H1 (cell line): ENCODE data around the gene C1QA. TPM values are rescaled to one million over a fixed set of nuclear protein-coding genes. Genes with fewer than 3 reads are reported as not detected.
A peak's percentile ranks its signal among the peaks of the same experiment; 100 is the strongest.

Experiments
- CTCF ChIA-PET: fragments of 300-600 bp; sonication (Branson Sonifier 250); formaldehyde crosslinking; loops from one replicate; lab custom pipeline; 2021; ENCODE audit not compliant: partially characterized antibody; lab: Charles Lee
- POLR2A ChIA-PET: fragments of 300-600 bp; sonication (Branson Sonifier 250); formaldehyde crosslinking; loops from one replicate; lab custom pipeline; 2021; ENCODE audit warnings: inconsistent platforms; ENCODE audit not compliant: partially characterized antibody; lab: Charles Lee
- DNase-seq, 2 experiments: peaks; one replicate each; pipeline versions ENCODE4 v3.0.0 to v3.0.0-alpha.2; 2010 to 2022; ENCODE audit warnings: low spot score in 2 of 2, low read depth in 1 of 2, mixed read lengths in 1 of 2
- FAIRE-seq: peaks from 2 replicates; lab custom pipeline; 2011; peaks lifted over from hg19 to GRCh38; lab: Jason Lieb, UNC
- H2AFZ ChIP-seq: 2 replicates; pipeline ENCODE4 v1.8.1; 2012; ENCODE audit warnings: low read length, inconsistent platforms
- H2AK5ac ChIP-seq: 2 replicates; pipeline ENCODE4 v1.6.1; 2013; ENCODE audit warnings: low read depth, low read length
- H2BK120ac ChIP-seq: replicated peaks from 2 replicates; pipeline ENCODE3; 2013; ENCODE audit warnings: low read depth, low read length, inconsistent platforms
- H2BK12ac ChIP-seq: 2 replicates; pipeline ENCODE4 v1.6.1; 2013; ENCODE audit warnings: low read depth, low read length
- H2BK15ac ChIP-seq: 2 replicates; pipeline ENCODE4 v1.6.1; 2013; ENCODE audit warnings: low read length
- H2BK20ac ChIP-seq: 2 replicates; pipeline ENCODE4 v1.6.1; 2013; ENCODE audit warnings: low read length
- H2BK5ac ChIP-seq: 2 replicates; pipeline ENCODE4 v1.6.1; 2013; ENCODE audit warnings: low read depth, low read length
- H3K14ac ChIP-seq: 2 replicates; pipeline ENCODE4 v1.6.1; 2013; ENCODE audit warnings: inconsistent platforms; ENCODE audit not compliant: insufficient read length
- H3K18ac ChIP-seq: 2 replicates; pipeline ENCODE4 v1.6.1; 2013; ENCODE audit warnings: low read length; ENCODE audit errors: extremely low read depth
- H3K23ac ChIP-seq: 2 replicates; pipeline ENCODE4 v1.6.1; 2013; ENCODE audit warnings: inconsistent platforms; ENCODE audit not compliant: insufficient read length
- H3K23me2 ChIP-seq: 2 replicates; pipeline ENCODE4 v1.6.1; 2013; ENCODE audit warnings: low read depth, low read length
- H3K27ac ChIP-seq: 2 replicates; pipeline ENCODE4 v1.6.1; 2011; ENCODE audit warnings: low read depth, low read length, inconsistent platforms
- H3K27me3 ChIP-seq, 4 experiments: replicated peaks in 1 of 4; 1 replicate in 1 of 4; 2 replicates in 3 of 4; pipeline versions ENCODE4 v1.6.1 to v1.8.1; 2011 to 2013; ENCODE audit warnings: low read length in 3 of 4, mild to moderate bottlenecking in 3 of 4, inconsistent platforms in 2 of 4, mixed read lengths in 2 of 4, moderate library complexity in 1 of 4; ENCODE audit not compliant: control insufficient read depth in 3 of 4, insufficient read depth in 3 of 4; ENCODE audit errors: extremely low read depth in 1 of 4
- H3K36me3 ChIP-seq, 4 experiments: 2 replicates each; pipeline versions ENCODE4 v1.6.1 to v1.8.1; 2011 to 2013; ENCODE audit warnings: mild to moderate bottlenecking in 4 of 4, low read length in 3 of 4, moderate library complexity in 2 of 4, control low read depth in 1 of 4, inconsistent platforms in 1 of 4; ENCODE audit not compliant: insufficient read depth in 4 of 4, control insufficient read depth in 2 of 4
- H3K4ac ChIP-seq: replicated peaks from 2 replicates; pipeline ENCODE3; 2013; ENCODE audit warnings: low read length, low read depth, mixed read lengths, inconsistent platforms; ENCODE audit not compliant: insufficient read length
- H3K4me1 ChIP-seq, 4 experiments: replicated peaks in 1 of 4; 1 replicate in 1 of 4; 2 replicates in 3 of 4; pipeline versions ENCODE4 v1.6.1 to v1.8.1; 2011 to 2013; ENCODE audit warnings: low read length in 3 of 4, inconsistent platforms in 2 of 4, mixed read lengths in 1 of 4; ENCODE audit not compliant: insufficient read depth in 4 of 4, control insufficient read depth in 3 of 4
- H3K4me2 ChIP-seq, 2 experiments: 2 replicates each; pipeline versions ENCODE4 v1.6.1 to v1.8.1; 2011 to 2013; ENCODE audit warnings: low read depth in 2 of 2, low read length in 2 of 2, control low read depth in 1 of 2, inconsistent platforms in 1 of 2, mild to moderate bottlenecking in 1 of 2; ENCODE audit not compliant: insufficient read depth in 1 of 2
- H3K4me3 ChIP-seq, 4 experiments: fragments of 200-600, 300-600 bp in 1 of 4; sonication (generic), shearing (Covaris generic), sonication (Bioruptor Twin) in 1 of 4; 2 replicates each; pipeline versions ENCODE4 v1.5.1 to v1.8.1; 2011 to 2016; ENCODE audit warnings: low read length in 4 of 4, low read depth in 3 of 4, control low read depth in 2 of 4, inconsistent platforms in 2 of 4, mild to moderate bottlenecking in 2 of 4, mixed read lengths in 1 of 4, moderate library complexity in 1 of 4; ENCODE audit not compliant: insufficient read depth in 2 of 4; ENCODE audit errors: extremely low read depth in 1 of 4
- H3K56ac ChIP-seq: replicated peaks from 2 replicates; pipeline ENCODE3; 2013; ENCODE audit warnings: low read depth, mild to moderate bottlenecking, mixed read lengths, low read length, inconsistent platforms; ENCODE audit not compliant: insufficient read length
- H3K79me1 ChIP-seq: 2 replicates; pipeline ENCODE4 v1.6.1; 2013; ENCODE audit warnings: low read depth, low read length, control low read depth
- H3K79me2 ChIP-seq, 2 experiments: 2 replicates each; pipeline versions ENCODE4 v1.6.1 to v1.8.1; 2012 to 2013; ENCODE audit warnings: low read length in 2 of 2, mild to moderate bottlenecking in 2 of 2, inconsistent platforms in 1 of 2; ENCODE audit not compliant: insufficient read depth in 2 of 2, control insufficient read depth in 1 of 2
- H3K9ac ChIP-seq, 4 experiments: replicated peaks in 1 of 4; 1 replicate in 1 of 4; 2 replicates in 3 of 4; pipeline versions ENCODE4 v1.6.1 to v1.8.1; 2011 to 2013; ENCODE audit warnings: low read depth in 3 of 4, low read length in 3 of 4, control low read depth in 2 of 4, mild to moderate bottlenecking in 2 of 4, moderate library complexity in 2 of 4, inconsistent platforms in 1 of 4; ENCODE audit errors: extremely low read depth in 1 of 4
- H3K9me3 ChIP-seq, 2 experiments: 2 replicates each; pipeline versions ENCODE4 v1.6.1 to v1.8.1; 2012 to 2013; ENCODE audit warnings: mild to moderate bottlenecking in 2 of 2, moderate library complexity in 2 of 2, control low read depth in 1 of 2, inconsistent platforms in 1 of 2, low read depth in 1 of 2, low read length in 1 of 2, mixed read lengths in 1 of 2; ENCODE audit not compliant: insufficient read depth in 2 of 2
- H4K20me1 ChIP-seq, 2 experiments: replicated peaks in 1 of 2; 2 replicates each; pipeline versions ENCODE3 to v1.8.1; 2011 to 2013; ENCODE audit warnings: inconsistent platforms in 2 of 2, low read length in 2 of 2, mild to moderate bottlenecking in 1 of 2; ENCODE audit not compliant: insufficient read depth in 2 of 2, control insufficient read depth in 1 of 2
- H4K5ac ChIP-seq: 2 replicates; pipeline ENCODE4 v1.6.1; 2013; ENCODE audit warnings: low read length, low read depth, mixed read lengths, inconsistent platforms; ENCODE audit not compliant: insufficient read length
- H4K8ac ChIP-seq: 2 replicates; pipeline ENCODE4 v1.8.0; 2013; ENCODE audit warnings: mild to moderate bottlenecking, moderate library complexity, low read length, inconsistent platforms; ENCODE audit not compliant: insufficient read depth; ENCODE audit errors: extremely low read depth
- H4K91ac ChIP-seq: replicated peaks from 2 replicates; pipeline ENCODE3; 2013; ENCODE audit warnings: low read length, mixed read lengths, inconsistent platforms; ENCODE audit not compliant: insufficient read length
- ASH2L ChIP-seq: fragments of 200-600, 300-600 bp; sonication (generic); IDR thresholded peaks from one replicate; pipeline ENCODE4 v1.7.1; 2017; ENCODE audit warnings: low read length
- CHD1 ChIP-seq: IDR thresholded peaks from 2 replicates; pipeline ENCODE4 v1.6.1; 2012; ENCODE audit warnings: low read depth, low read length, improper control_type of control experiment
- CHD2 ChIP-seq: IDR thresholded peaks from 2 replicates; pipeline ENCODE4 v1.6.1; 2012; ENCODE audit warnings: low read length, improper control_type of control experiment
- CTCF ChIP-seq, 3 experiments: IDR thresholded peaks; 1 replicate in 2 of 3; 2 replicates in 1 of 3; pipeline versions ENCODE4 v1.5.1 to v1.6.1; 2011; ENCODE audit warnings: low read length in 3 of 3, mild to moderate bottlenecking in 3 of 3, inconsistent platforms in 2 of 3, low read depth in 1 of 3, moderate library complexity in 1 of 3; ENCODE audit not compliant: insufficient read depth in 1 of 3; ENCODE audit errors: control extremely low read depth in 1 of 3
- EZH2 ChIP-seq: fragments of 200-600 bp; sonication (generic); IDR thresholded peaks from 2 replicates; pipeline ENCODE4 v1.7.1; 2012; ENCODE audit warnings: low read depth, mild to moderate bottlenecking, moderate library complexity, low read length, inconsistent platforms; ENCODE audit not compliant: severe bottlenecking
- RAD21 ChIP-seq, 2 experiments: IDR thresholded peaks in 1 of 2; conservative IDR thresholded peaks in 1 of 2; 2 replicates each; pipeline ENCODE4 v1.6.1; 2011; ENCODE audit warnings: low read depth in 2 of 2, low read length in 2 of 2, improper control_type of control experiment in 1 of 2, inconsistent platforms in 1 of 2, mild to moderate bottlenecking in 1 of 2, moderate library complexity in 1 of 2
- SUZ12 ChIP-seq: fragments of 200-600 bp; sonication (generic); IDR thresholded peaks from 2 replicates; pipeline ENCODE4 v1.6.1; 2012; ENCODE audit warnings: mild to moderate bottlenecking, inconsistent platforms, low read length, moderate library complexity, mixed read lengths
- YY1 ChIP-seq: IDR thresholded peaks from 2 replicates; pipeline ENCODE4 v1.6.1; 2011; ENCODE audit warnings: low read depth, mild to moderate bottlenecking, low read length
- WGBS, 2 experiments: shearing (Covaris generic) in 1 of 2; methylation state at CpG; one replicate each; pipeline versions ENCODE4 v1.1.6 to v1.1.7; 2013 to 2015; ENCODE audit warnings: low lambda C conversion rate in 2 of 2, mixed read lengths in 2 of 2, inconsistent platforms in 1 of 2, low coverage in 1 of 2, missing lambda C conversion rate in 1 of 2; ENCODE audit not compliant: insufficient replicate concordance in 2 of 2, insufficient coverage in 1 of 2, insufficient read length in 1 of 2; ENCODE audit errors: extremely low coverage in 1 of 2, missing lambda C conversion rate in 1 of 2; 5-methylcytosine and 5-hydroxymethylcytosine counted together
- polyA plus RNA-seq, 7 experiments: library from polyadenylated mRNA; depleted of rRNA in 3 of 7; stranded (reverse) in 5 of 7; unstranded in 2 of 7; fragments of >200 nt in 5 of 7; fragments of 200-250 nt in 2 of 7; gene quantifications; 1 replicate in 5 of 7; 2 replicates in 1 of 7; 4 replicates in 1 of 7; pipeline versions ENCODE4 v1.2.1 to v1.2.3, GENCODE V29; 2011 to 2013; ENCODE audit warnings: missing spikeins in 2 of 7, mixed read lengths in 2 of 7
- total RNA-seq: library from RNA; stranded (reverse); fragmentation: NEBNext Ultra II Directional; extraction: Animal tissue kit (Norgen Biotek cat#: 25700); gene quantifications from 2 replicates; pipeline ENCODE4 v1.2.1, GENCODE V29; 2021

The C1QA gene
- total and polyA plus RNA-seq, 2 of the 8 experiments (the other 6 are each of a cell fraction or from before 2014, with no cell fraction given), result not detected

DNA sequence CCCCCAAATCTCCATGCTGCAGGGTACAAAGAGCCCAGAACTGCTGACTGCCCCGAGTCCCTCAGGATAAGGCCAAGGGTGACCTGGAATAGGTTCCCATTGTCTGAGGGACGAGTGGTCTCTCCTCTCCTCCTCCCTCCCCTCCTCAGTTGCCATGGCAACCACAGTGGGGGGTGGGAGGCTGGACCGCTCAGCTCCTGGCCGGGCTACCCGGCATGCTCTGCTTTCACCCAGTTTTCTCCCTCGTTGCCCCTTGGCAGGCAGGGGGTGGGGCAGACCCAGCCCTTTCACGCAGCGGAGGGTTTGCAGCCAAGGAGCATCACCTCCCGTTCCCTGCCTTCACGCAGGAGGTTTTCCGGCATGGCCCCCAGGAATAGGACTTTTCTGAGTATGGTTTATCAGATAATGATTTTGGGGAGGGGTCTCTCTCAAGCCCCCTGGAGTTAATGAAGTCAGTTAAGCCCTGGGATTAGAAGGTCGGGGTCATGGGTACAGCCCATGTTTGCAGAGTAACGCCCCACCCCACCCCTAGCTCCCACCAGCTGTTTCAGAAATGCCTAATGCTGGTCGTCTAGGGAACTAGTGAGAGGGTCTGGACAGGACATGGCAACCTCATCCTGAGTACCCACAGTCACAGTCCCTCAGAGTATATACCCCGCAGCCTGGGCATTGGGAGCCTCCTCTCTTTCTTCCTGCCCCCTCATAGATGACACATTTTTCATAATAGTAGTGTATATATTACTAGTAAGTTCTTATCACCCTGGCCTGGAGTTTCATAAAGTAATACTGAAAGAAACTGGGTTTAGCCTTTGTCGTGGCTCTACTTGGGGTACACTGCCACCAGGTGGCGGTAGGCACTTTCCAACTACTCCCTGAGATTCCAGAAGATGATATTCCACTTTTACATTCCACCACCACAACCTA is 37.3 kb downstream of the C1QA start:
- POLR2A ChIA-PET, result interaction anchor here (1.1 kb wide), 2 partner anchors 38 to 530 kb away, joined by 3 read pairs; no protein-coding TSS in a partner anchor
- peak; percentile 81 for TF ChIP-seq RAD21 (IDR thresholded peaks at IDR 0.05 in 1 of 2, conservative IDR thresholded peaks at IDR 0.05 in 1 of 2; ENCODE audit: low read depth in 2 of 2, low read length in 2 of 2)
- TF ChIP-seq CHD1, result no peak
- no peak for TF ChIP-seq SUZ12
- TF ChIP-seq EZH2, result no peak
- no peak for TF ChIP-seq CHD2
- TF ChIP-seq CTCF (IDR thresholded peaks at IDR 0.05; ENCODE audit: control extremely low read depth in 1 of 3, insufficient read depth in 1 of 3, low read depth in 1 of 3, low read length in 3 of 3), result peak; percentile 59 to 76 (median 73)
- no peak for TF ChIP-seq YY1
- no peak for TF ChIP-seq ASH2L

More for the DNA sequence above, 37.3 kb downstream of the C1QA start:
- H3K4ac ChIP-seq, result no peak overlapping the region
- H3K27me3 ChIP-seq, result no peaks in the 10 kb centered on the region; a peak in 1 of 7 replicates
- peak overlapping the region in 1 of 4 experiments; percentile 10; a peak in 1 of 8 replicates for H3K4me3 ChIP-seq
- no peak overlapping the region for H3K14ac ChIP-seq
- no peak overlapping the region for H3K9ac ChIP-seq
- H3K79me1 ChIP-seq, result no peaks in the 10 kb centered on the region
- H4K5ac ChIP-seq, result no peak overlapping the region
- no peak overlapping the region for H2BK12ac ChIP-seq
- H3K36me3 ChIP-seq, result no peaks in the 10 kb centered on the region
- H3K18ac ChIP-seq, result no peak overlapping the region; the same call in 1 of the 2 replicates
- H2AFZ ChIP-seq, result no peak overlapping the region
- H4K20me1 ChIP-seq, result peaks cover 0 to 7% of the 10 kb centered on the region in 2 experiments
- CTCF ChIA-PET, result interaction anchor here (0.6 to 6.0 kb wide), 39 partner anchors 7 to 620 kb away, joined by 3 to 43 read pairs (median 3); partner anchors contain the start of gene C1QB
- DNase-seq (peak in 1 of 2 experiments; percentile 84), FAIRE-seq (no peak)
- no peak overlapping the region for H2BK5ac ChIP-seq
- peaks cover 0 to 10% (median 5%) of the 10 kb centered on the region in 4 experiments; a peak in 4 of 7 replicates for H3K4me1 ChIP-seq
- H3K9me3 ChIP-seq, result no peaks in the 10 kb centered on the region
- H3K27ac ChIP-seq, result no peak overlapping the region
- no peak overlapping the region for H4K91ac ChIP-seq
- no peak overlapping the region for H3K23ac ChIP-seq
- WGBS, 2 experiments, result 47% methylated on average over 15 of the region's 17 CpGs; no CpG with 5 or more reads in 1 of the 2 experiments
- H2AK5ac ChIP-seq, result no peak overlapping the region
- H2BK20ac ChIP-seq, result no peak overlapping the region
- no peak overlapping the region for H2BK15ac ChIP-seq
- H3K79me2 ChIP-seq, result no peaks in the 10 kb centered on the region; a peak in 1 of 4 replicates
- H3K56ac ChIP-seq, result no peak overlapping the region
- H4K8ac ChIP-seq, result no peak overlapping the region
- H2BK120ac ChIP-seq, result no peak overlapping the region
- peaks cover 7% of the 10 kb centered on the region; the same call in 1 of the 2 replicates for H3K23me2 ChIP-seq
- H3K4me2 ChIP-seq, result peak overlapping the region in 1 of 2 experiments; percentile 50; a peak in 1 of 4 replicates
